GM15510 (cell line): ENCODE results near the gene IL37.

Experiments
- POLR2A ChIP-seq: IDR thresholded peaks from 3 replicates; pipeline ENCODE4 v1.6.1; 2011; ENCODE audit warnings: borderline replicate concordance; ENCODE audit not compliant: insufficient read length; ENCODE audit errors: extremely low read depth

The IL37 gene

DNA sequence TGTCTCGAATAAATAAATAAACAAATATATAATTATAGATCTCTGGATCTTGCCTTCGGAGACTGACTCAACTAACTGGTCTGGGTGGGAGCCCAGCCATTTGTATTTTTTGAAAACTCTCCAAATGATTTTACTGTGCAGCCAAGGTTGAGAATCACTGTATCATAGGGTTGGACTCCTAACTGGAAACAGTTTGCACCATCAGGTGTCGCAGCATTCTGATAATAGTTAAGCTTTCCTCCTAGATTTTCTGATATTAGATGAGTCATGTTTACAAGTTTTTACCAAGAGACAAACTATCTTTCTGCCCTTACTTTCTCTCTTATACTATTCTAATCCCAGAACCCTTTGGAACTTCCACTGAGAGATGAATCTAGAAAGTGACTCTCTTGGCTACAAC lies 16.8 kb downstream of the IL37 start:
- TF ChIP-seq POLR2A = no peak

DNA sequence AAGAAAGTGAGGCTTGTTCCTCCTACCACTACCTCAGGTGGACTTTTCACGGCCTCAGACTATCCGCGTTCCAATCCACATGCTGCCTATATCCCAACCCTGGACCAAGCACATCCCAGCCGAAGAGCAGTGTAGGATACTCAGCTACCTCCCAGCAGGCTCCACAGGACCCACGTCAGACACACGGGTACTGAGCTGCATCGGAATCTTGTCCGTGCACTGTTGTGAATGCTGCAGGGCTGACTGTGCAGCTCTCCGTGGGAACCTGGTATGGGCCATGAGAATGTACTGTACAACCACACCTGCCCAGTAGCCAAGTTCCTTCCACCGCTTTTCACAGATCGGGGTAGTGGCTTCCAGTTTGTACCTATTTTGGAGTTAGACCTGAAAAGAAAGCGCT lies 22.3 kb downstream of the IL37 start:
- TF ChIP-seq POLR2A = no peak

DNA sequence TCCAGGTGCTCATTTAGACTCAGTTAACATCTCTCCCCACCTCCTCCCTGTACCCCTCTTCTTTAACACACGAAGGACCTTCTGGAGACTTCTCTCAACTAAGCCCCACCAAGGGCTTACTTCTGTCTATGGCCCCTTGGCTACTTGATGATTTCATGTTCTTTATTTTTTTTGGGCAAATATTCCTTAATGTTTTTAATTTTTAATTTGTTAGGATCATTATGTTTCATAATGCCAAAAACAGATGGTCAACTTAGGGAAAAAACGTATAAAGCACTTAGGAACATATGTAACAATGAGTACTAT lies 25.9 kb downstream of the IL37 start:
- no peak for TF ChIP-seq POLR2A

DNA sequence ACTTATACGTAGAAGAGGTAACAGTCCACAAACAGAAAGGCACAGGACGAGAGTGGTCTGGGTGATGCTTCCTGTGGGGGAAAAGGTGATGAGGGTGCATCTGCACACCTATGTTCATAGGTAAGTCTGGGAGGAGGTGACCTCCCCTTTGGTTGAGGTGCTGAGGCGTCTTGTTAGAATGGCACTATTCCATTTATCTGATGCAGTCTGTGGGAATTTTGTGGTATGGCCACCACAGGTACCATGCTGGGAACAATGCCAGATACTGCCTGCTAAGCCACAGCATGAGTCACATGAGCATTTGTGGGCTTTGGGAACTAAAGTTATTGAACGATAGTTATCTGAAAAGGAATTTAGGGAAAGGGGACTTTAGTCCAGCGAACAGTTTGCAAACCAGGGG lies 27.9 kb downstream of the IL37 start:
- no peak for TF ChIP-seq POLR2A

DNA sequence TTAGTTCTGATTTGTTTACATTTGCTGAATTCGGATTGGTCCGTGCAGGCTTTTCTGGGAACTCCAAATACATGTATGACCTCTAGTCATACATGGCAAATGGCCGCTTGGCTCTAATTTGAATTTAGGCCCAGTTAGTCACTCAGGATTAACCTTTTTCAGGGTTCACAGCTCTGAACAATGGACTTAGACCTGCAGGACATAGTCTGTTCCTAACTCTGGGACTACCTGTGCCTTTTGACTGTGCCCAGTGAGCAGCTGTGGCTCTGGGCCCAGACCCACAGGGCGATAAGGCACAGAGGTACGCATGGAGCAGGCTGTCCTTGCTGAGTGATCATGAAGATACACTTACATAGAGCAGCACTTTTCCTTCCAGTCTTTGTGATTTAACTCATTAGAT lies 28.5 kb downstream of the IL37 start:
- TF ChIP-seq POLR2A = no peak

DNA sequence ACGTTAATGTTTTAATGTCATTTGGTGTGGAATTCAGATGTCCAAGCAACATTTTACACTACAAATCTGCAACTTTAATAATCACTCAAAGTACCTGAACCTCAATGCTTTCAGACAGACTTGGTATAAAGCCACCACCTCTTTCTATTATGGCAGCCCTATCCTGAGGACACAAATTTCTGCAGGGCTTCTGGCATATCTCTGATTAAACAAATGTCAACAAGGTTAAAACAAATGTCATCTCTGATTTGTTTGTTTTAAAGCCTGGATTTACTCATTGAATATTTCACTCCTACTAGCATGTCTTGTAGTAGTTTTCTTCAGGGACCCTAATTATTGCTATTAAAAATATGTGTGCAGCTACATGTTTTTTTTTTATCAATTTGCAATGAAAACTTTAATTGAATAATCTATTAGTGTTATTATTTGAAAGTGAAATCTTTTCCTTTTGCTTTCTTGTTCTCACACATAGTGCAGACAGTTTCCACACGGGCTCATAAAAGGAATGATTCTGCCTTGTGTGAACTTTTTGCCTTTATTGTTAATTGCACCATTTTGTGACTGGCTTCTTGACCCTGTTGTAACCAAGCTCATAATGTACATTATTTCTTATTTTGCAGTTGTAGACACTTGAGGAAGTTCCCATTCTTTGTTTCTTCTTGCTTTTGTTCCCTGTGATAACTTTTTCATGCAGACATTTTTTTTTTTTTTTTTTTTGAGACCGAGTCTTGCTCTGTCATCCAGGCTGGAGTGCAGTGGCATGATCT lies 30.1 kb downstream of the IL37 start:
- TF ChIP-seq POLR2A = no peak

DNA sequence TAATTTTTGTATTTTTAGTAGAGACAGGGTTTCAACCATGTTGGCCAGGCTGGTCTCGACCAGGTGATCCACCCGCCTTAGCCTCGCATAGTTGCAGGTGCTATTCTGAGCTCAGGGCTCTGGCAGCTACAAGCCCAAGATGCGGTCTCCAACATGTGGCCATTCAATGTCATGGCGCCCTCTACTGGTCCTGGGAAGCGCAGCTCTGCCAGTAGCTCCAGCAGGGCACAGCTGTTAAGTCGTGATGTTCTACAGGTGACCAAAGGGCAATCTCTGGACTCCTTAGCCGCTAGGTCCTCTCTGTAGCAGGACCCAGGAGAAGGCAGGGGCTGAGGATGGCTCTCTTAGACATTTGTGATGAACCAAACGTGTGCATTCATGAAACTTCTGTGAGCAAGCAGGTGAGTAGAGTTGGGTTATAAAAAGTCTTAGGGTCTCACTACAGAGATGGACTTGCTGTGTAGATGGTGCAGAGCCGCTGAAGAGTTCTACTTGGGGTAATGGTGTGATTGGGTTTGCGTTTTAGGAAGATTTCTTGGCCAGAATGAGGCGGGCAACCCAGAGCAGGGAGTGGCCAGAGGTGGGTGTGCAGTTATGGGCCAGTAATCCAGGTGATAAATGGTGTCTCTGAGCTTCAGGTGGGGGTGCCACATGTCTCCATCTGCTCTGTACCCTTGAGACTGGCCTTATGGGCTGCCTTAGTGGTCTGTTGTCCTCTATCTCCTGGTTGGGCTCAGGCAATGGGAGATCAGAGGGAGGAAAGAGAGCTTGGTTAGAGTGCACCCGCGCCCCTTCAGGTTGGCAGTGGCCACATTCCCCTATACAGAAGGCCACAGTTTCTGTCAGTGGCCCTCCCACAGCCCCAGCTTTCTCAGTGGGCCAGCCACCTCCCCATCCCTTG lies 31.0 kb downstream of the IL37 start:
- TF ChIP-seq POLR2A = no peak

DNA sequence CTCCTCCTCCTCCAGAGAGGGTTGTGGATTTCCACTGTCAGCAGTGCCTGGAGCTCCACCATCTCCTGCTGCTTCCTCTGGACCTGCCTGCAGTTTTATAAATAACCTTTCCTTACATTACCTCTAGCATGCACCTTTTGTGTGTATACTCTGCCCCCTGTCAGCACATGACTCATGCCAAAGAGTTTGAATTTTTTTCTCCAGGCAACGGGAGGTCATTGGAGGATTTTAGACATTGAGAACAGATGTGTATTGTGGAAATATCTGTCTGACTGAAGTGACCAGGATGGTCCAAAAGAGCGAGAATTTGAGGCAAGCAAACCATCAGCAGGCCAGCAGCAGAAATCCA lies 31.7 kb downstream of the IL37 start:
- no peak for TF ChIP-seq POLR2A

DNA sequence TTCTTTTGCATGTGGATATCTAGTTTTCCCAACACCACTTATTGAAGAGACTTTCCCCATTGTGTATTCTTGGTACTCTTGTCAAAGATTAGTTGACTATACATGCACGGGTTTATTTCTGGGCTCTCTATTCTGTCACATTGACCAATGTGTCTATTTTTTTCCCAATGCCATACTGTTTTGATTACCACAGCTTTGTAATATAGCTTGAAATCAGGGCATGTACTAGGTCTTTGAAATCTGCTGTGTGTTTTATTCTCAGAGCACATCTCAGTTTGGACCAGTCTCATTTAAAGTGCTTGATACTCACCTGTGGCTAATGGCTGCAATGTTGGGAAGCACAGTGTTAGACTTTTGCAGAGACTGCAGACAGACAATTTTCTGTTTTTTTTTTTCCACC lies 34.0 kb downstream of the IL37 start:
- TF ChIP-seq POLR2A = no peak

DNA sequence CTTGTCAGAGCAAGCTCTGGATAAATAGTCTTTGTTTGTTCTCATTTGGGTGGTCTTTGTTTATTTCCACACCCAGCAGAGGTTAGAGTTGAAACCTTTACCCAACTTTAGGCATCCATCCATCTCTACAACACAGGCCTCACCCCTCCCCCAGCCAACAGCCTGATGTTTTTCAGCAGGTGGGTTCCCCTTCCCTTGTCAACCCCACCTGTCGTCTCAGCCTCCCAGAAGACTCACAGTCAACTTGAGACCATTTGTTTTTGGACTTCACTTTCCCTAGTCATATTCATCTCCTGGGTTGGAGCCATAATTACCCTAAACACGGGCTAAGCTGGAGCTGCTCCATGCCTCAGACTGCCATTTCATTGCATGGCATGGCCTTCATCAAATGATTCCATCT lies 35.1 kb downstream of the IL37 start:
- TF ChIP-seq POLR2A = no peak

DNA sequence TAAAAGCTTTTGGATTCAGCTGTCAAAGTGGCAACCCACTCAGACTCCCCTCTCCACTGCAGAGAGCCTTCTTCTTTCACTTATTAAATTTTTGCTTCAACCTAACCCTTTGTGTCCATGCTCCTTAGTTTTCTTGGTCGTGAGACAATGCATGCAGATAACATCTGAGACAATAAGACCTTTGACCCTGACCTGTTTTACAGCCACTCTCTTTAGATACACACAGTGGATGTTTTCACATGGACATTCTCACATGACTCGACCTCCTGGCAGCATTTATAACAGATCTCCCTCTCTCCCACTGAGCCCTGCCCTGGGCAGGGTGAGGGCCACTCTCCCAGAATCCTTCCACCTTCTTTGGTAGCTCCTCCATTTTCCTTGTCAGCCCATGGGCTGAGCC lies 36.4 kb downstream of the IL37 start:
- no peak for TF ChIP-seq POLR2A

DNA sequence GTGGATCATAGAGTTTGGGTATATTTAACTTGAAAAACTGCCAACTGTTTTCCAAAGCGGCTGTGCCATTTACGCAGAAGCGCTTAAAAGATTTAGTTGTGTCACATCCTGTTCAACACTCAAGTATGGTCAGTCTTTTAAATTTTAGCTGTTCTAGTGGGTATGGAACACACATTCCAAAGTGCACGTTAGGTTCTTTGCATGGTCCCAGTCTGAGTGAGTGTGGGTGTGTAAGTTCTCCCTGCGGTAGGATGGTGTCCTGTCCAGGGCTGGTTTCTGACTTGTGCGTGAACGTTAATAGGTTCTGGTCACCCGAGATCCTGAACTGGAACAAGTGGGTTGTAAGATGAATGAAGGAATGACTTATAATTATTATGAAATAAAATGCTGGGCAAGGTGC lies 38.5 kb downstream of the IL37 start:
- no peak for TF ChIP-seq POLR2A

DNA sequence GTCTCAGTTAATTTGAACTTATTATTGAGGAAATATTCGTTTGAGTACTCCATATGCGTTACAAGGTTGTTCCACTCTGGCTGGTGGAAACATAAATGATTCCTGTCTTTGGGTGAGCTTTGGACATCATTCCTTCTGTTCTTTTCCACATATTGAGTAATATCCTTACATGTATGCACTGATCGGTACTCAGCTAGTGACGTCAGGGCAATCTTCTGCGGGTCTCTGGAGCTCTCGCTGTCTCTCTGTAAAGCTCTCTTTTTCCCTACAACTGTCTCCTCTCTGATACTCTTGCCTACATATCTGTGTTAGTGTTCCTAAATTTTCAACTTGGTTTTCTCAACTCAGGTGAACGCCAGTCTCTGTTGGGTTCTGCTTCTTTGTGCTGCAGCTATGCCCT lies 43.4 kb downstream of the IL37 start:
- TF ChIP-seq POLR2A = no peak

DNA sequence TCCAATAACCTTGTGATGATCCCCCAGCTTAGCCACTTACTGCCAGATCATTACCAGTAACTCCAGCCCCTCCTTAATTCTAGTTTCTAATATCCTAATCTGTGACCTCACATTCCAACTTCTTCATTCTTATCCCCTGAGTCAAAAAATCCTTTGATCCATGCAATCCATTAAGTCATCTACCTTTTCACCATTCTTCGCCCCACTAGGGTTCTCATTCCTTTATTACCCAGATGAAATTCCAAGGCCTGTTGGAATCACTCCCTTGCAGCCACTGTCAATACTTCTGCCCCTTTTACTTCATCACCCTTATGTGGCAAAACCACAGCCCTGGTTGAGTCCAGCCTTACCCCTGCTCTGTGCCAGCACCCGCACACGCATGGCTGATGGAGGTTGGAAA lies 46.5 kb downstream of the IL37 start:
- TF ChIP-seq POLR2A = no peak

DNA sequence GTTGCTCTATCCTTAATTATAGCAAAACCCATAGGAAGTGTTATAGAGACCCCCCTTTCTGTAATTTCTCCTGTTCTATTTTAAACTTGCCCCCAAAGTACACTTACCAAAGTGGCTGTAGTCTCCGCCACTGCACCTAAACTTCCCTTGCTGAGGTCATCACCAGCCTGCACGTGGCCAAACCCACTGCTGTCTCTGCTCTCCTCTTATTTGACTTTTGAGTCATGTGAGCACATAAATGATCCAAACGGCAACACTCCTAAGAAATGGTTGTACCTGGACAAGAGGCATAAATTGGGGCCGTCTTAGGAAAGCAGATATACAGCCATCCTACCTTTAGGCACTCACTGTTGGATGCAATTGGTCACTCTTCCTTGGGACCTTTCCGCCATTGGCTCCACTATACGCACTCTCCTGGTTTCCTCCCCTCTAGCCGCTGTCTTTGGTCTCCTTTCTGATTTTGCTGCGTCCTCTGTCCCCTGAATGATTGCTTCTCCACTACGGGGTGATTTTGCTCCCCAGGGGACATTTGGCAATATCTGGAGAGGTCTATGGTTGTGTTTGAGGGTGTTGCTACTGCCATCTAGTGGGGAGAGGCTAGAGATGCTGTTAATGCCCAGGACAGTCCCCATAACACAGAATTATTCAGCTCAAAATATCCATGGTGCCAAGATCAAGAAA lies 47.6 kb downstream of the IL37 start:
- no peak for TF ChIP-seq POLR2A
